KMS-11 (cell line): Measurements from ENCODE around the gene LRPAP1.

ENCODE experiments used
- H2AFZ ChIP-seq: fragments of 200-600 bp; sonication (generic); 2 replicates; pipeline ENCODE4 v1.6.1; 2016; ENCODE audit warnings: antibody characterized with exemption, mixed run types, low read depth
- H3K27ac ChIP-seq: fragments of 200-600 bp; sonication (generic); 2 replicates; pipeline ENCODE4 v1.6.1; 2016; ENCODE audit warnings: mild to moderate bottlenecking, mixed run types
- H3K27me3 ChIP-seq: fragments of 200-600 bp; sonication (generic); 2 replicates; pipeline ENCODE4 v1.6.1; 2017; ENCODE audit warnings: mild to moderate bottlenecking, low read depth, mixed run types, moderate library complexity; ENCODE audit not compliant: insufficient read depth
- H3K36me3 ChIP-seq: fragments of 200-600 bp; sonication (generic); 2 replicates; pipeline ENCODE4 v1.6.1; 2017; ENCODE audit warnings: mild to moderate bottlenecking, mixed run types; ENCODE audit not compliant: insufficient read depth
- H3K4me1 ChIP-seq: fragments of 200-600 bp; sonication (generic); 2 replicates; pipeline ENCODE4 v1.6.1; 2016; ENCODE audit warnings: mild to moderate bottlenecking, low read depth, mixed run types; ENCODE audit not compliant: poor library complexity, severe bottlenecking
- H3K4me2 ChIP-seq: fragments of 200-600 bp; sonication (generic); 2 replicates; pipeline ENCODE4 v1.7.0; 2016; ENCODE audit warnings: mild to moderate bottlenecking, mixed run types
- H3K4me3 ChIP-seq: fragments of 200-600 bp; sonication (generic); IDR thresholded peaks from 2 replicates; pipeline ENCODE4 v1.6.1; 2017; ENCODE audit warnings: low read depth, low read length, mixed read lengths; ENCODE audit not compliant: insufficient read depth
- H3K79me2 ChIP-seq: fragments of 200-600 bp; sonication (generic); 2 replicates; pipeline ENCODE4 v1.6.1; 2016; ENCODE audit warnings: low read depth, mixed run types; ENCODE audit not compliant: insufficient read depth
- H3K9ac ChIP-seq: fragments of 200-600 bp; sonication (generic); 2 replicates; pipeline ENCODE4 v1.6.1; 2016; ENCODE audit warnings: mild to moderate bottlenecking, mixed run types
- H4K20me1 ChIP-seq: fragments of 200-600 bp; sonication (generic); 2 replicates; pipeline ENCODE4 v1.6.1; 2016; ENCODE audit warnings: mild to moderate bottlenecking, mixed run types; ENCODE audit not compliant: insufficient read depth
- CTCF ChIP-seq: fragments of 200-600 bp; sonication (generic); conservative IDR thresholded peaks from 2 replicates; pipeline ENCODE4 v1.6.1; 2017; ENCODE audit warnings: low read depth, mild to moderate bottlenecking, antibody characterized with exemption, low read length, moderate library complexity, mixed read lengths

The LRPAP1 gene

GRCh38 chr4:3493720-3494461 is 38.3 kb downstream of the LRPAP1 start:
- Histone ChIP-seq H3K4me1 (no peaks in the 10 kb centered on the region), H3K9ac (no peak overlapping the region), H3K36me3 (no peaks in the 10 kb centered on the region), H2AFZ (no peak overlapping the region), H3K4me2 (no peak overlapping the region), H3K27me3 (peaks cover 16% of the 10 kb centered on the region; the same call in 1 of the 2 replicates), H3K27ac (no peak overlapping the region), H4K20me1 (no peaks in the 10 kb centered on the region), H3K79me2 (no peaks in the 10 kb centered on the region), H3K4me3 (no peak overlapping the region)
- no peak for TF ChIP-seq CTCF

GRCh38 chr4:3492741-3493719 is 39.2 kb downstream of the LRPAP1 start:
- H3K79me2 ChIP-seq = no peaks in the 10 kb centered on the region
- H3K4me1 ChIP-seq = no peaks in the 10 kb centered on the region
- no peak for TF ChIP-seq CTCF
- H3K27me3 ChIP-seq = peaks cover 16% of the 10 kb centered on the region; the same call in 1 of the 2 replicates
- no peak overlapping the region for H3K9ac ChIP-seq
- H2AFZ ChIP-seq = no peak overlapping the region
- H3K4me2 ChIP-seq = no peak overlapping the region
- no peaks in the 10 kb centered on the region for H4K20me1 ChIP-seq
- H3K4me3 ChIP-seq = no peak overlapping the region
- no peaks in the 10 kb centered on the region for H3K36me3 ChIP-seq
- no peak overlapping the region for H3K27ac ChIP-seq

GRCh38 chr4:3491681-3492405 is 40.4 kb downstream of the LRPAP1 start:
- H3K4me1 ChIP-seq = no peaks in the 10 kb centered on the region
- H4K20me1 ChIP-seq = no peaks in the 10 kb centered on the region
- H3K27me3 ChIP-seq = peaks cover 16% of the 10 kb centered on the region; the same call in 1 of the 2 replicates
- no peak for TF ChIP-seq CTCF
- H3K36me3 ChIP-seq = no peaks in the 10 kb centered on the region
- H2AFZ ChIP-seq = no peak overlapping the region
- no peak overlapping the region for H3K4me3 ChIP-seq
- H3K79me2 ChIP-seq = no peaks in the 10 kb centered on the region
- no peak overlapping the region for H3K9ac ChIP-seq
- H3K4me2 ChIP-seq = no peak overlapping the region
- H3K27ac ChIP-seq = no peak overlapping the region

- Histone ChIP-seq H4K20me1 (no peaks in the 10 kb centered on the region), H3K9ac (no peak overlapping the region), H2AFZ (no peak overlapping the region), H3K4me3 (no peak overlapping the region), H3K4me2 (no peak overlapping the region), H3K27me3 (peaks cover 19% of the 10 kb centered on the region; the same call in 1 of the 2 replicates), H3K79me2 (no peaks in the 10 kb centered on the region), H3K4me1 (no peaks in the 10 kb centered on the region), H3K27ac (no peak overlapping the region), H3K36me3 (no peaks in the 10 kb centered on the region)
- no peak for TF ChIP-seq CTCF
Measured at GRCh38 chr4:3489451-3489962, 42.7 kb downstream of the LRPAP1 start.
